Measurements from ENCODE around the gene DET1. TPM values are rescaled to one million over a fixed set of nuclear protein-coding genes. Genes with fewer than 3 reads are reported as not detected.

The DET1 gene
- total and polyA plus RNA-seq, 7 donors, result 2.4 to 13.0 (median 7.4) TPM

- Histone ChIP-seq H3K4me3 (no peak overlapping the region), H3K27ac (no peak overlapping the region), H3K36me3 (no peaks in the 10 kb centered on the region), H3K4me1 (no peaks in the 10 kb centered on the region), H3K27me3 (no peaks in the 10 kb centered on the region), H3K9me3 (no peaks in the 10 kb centered on the region)
- TF ChIP-seq EP300 (IDR thresholded peaks at IDR 0.05) (no peak), POLR2AphosphoS5 (IDR thresholded peaks at IDR 0.05) (no peak), CTCF (IDR thresholded peaks at IDR 0.05) (no peak), POLR2A (IDR thresholded peaks at IDR 0.05) (no peak)
- WGBS, 2 donors, result 73 to 79% methylated on average over 11 of the region's 11 CpGs
- intact Hi-C loops (cut with DNase I), result no loop called here
- no peak for DNase-seq
Observed at GRCh38 chr15:88487796-88488523, 58.5 kb downstream of the DET1 start.

- no peaks in the 10 kb centered on the region for H3K36me3 ChIP-seq
- 83 to 85% methylated on average over 2 of the region's 2 CpGs for WGBS, 2 donors
- intact Hi-C loops (cut with DNase I), result no loop called here
Observed at GRCh38 chr15:88487178-88487795, 59.2 kb downstream of the DET1 start.

GRCh38 chr15:88484682-88485331 lies 61.7 kb downstream of the DET1 start:
- TF ChIP-seq POLR2AphosphoS5 (IDR thresholded peaks at IDR 0.05) (no peak), POLR2A (IDR thresholded peaks at IDR 0.05) (no peak), EP300 (IDR thresholded peaks at IDR 0.05) (no peak), CTCF (IDR thresholded peaks at IDR 0.05) (no peak)
- 73 to 82% methylated on average over 10 of the region's 10 CpGs for WGBS, 2 donors
- Histone ChIP-seq H3K27me3 (no peaks in the 10 kb centered on the region), H3K27ac (no peak overlapping the region), H3K9me3 (no peaks in the 10 kb centered on the region), H3K4me3 (no peak overlapping the region), H3K36me3 (peaks cover 0 to 3% (median under 1%) of the 10 kb centered on the region in 4 donors), H3K4me1 (no peaks in the 10 kb centered on the region)
- no peak for DNase-seq
- intact Hi-C loops (cut with DNase I), result no loop called here

More at GRCh38 chr15:88487178-88487795, 59.2 kb downstream of the DET1 start:
- H3K4me3 ChIP-seq, result no peak overlapping the region
- TF ChIP-seq POLR2A (IDR thresholded peaks at IDR 0.05) (no peak), EP300 (IDR thresholded peaks at IDR 0.05) (no peak), POLR2AphosphoS5 (IDR thresholded peaks at IDR 0.05) (no peak), CTCF (IDR thresholded peaks at IDR 0.05) (no peak)
- DNase-seq, result no peak
- no peaks in the 10 kb centered on the region for H3K27me3 ChIP-seq
- no peaks in the 10 kb centered on the region for H3K4me1 ChIP-seq
- H3K9me3 ChIP-seq, result no peaks in the 10 kb centered on the region
- no peak overlapping the region for H3K27ac ChIP-seq

- Histone ChIP-seq H3K4me3 (no peak overlapping the region), H3K4me1 (no peaks in the 10 kb centered on the region), H3K27ac (no peak overlapping the region), H3K27me3 (no peaks in the 10 kb centered on the region), H3K36me3 (peaks cover 0 to 13% (median 6%) of the 10 kb centered on the region in 4 donors), H3K9me3 (no peaks in the 10 kb centered on the region)
- WGBS, 2 donors, result 51 to 79% methylated on average over 1 of the region's 1 CpG
- intact Hi-C loops (cut with DNase I), result no loop called here
- no peak for DNase-seq
- no peak for TF ChIP-seq EP300 (IDR thresholded peaks at IDR 0.05)
- TF ChIP-seq CTCF (IDR thresholded peaks at IDR 0.05), result no peak
- no peak for TF ChIP-seq POLR2A (IDR thresholded peaks at IDR 0.05)
- no peak for TF ChIP-seq POLR2AphosphoS5 (IDR thresholded peaks at IDR 0.05)
Observed at GRCh38 chr15:88482263-88482662, 64.2 kb downstream of the DET1 start.
